Glomerular visceral epithelial cell (primary cell): ENCODE results near the gene PHC2.

Experiments
- DNase-seq: peaks from one replicate; pipeline ENCODE4 v3.0.0-alpha.2; 2016; ENCODE audit errors: extremely low spot score

PHC2 gene

GRCh38 chr1:33371334-33371733, 59.6 kb downstream of the PHC2 start:
- DNase-seq, result no peak

- DNase-seq, result no peak
Observed at GRCh38 chr1:33370827-33371226, 60.1 kb downstream of the PHC2 start.

DNA sequence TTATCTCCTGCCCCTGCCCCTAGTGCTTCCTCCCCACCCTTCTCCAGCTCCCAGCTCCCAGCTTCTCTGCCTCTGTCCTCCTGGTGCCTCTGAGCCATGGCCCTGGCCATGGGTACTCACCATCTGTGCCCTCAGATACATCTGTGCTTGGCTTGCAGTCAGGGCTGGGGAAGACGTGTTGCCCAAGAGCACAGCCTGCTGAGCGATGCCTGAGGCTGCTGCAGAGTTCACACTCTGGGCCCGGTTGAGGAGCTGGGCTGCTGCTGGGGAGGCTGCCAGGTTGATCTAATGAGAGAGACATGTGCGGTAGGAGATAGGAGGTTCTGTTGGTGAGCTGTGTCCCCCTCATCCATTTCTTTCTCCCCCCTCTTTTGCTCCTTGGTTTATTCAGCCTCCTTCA, 60.6 kb downstream of the PHC2 start:
- DNase-seq, result no peak

GRCh38 chr1:33369764-33370163, 61.1 kb downstream of the PHC2 start:
- no peak for DNase-seq

- DNase-seq, result no peak
Observed at GRCh38 chr1:33369081-33369480, 61.8 kb downstream of the PHC2 start.

DNA sequence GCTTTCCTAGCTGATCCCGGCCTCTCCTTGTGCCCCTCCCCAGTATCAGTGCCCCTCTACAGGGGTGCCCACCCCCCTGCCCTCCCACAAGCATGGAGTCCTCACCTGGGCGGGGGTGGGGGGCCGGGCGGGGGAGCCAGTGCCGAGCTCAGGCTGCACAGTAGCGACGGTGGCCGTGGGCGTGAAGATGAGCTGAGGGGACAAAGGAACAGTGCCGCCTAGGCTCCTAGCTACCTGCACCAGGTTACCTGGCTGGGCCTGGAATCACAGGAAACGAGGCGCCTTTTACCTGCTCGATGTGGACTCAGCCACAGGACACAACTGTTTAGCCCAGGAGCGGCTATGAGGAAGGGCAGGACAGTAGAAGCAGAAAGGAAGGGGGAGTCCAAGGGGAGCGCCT, 62.5 kb downstream of the PHC2 start:
- no peak for DNase-seq

DNA sequence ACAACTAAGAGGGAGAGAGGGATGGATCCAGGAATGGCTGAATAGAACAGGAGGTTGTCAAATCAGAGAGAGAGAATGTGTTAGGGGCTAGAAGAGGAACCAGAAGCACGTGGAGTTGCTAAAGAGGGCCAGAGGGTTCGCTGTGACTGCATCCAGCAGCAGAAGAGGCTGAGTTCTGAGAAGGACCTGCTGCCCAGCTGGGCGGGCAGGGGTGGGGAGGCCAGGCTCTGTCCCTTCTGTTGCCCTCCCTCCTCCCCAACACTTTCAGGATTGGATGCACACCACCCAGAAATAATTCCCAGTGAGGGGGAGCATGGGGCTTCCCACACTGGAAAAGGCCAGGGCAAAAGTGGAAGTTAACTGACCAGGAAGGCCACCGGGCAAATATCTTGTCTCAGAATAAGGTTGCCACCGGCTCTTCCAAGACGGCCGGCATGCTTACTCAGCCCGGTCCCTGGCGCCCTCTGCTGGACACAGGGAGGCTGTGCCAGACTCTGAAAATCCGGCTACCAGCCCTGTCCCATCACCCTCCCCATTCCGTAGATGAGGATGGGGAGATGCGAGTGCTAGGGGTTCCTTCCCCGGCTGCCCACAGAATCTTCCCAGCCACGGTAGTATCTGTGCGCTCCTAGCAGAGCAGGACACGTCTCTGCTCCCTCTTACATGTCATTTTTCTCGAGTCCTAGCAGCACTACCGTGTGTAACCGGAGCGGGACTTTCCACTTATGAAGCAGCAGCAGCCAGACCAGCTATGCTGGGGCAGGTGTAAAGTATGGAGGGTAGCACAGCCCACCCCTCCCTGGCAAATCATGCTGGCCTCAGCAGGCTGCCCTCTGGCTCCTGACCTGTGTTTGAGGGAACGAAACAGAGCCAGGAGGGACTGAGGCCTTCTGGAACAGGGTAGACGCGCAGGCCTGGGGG, 63.1 kb downstream of the PHC2 start:
- peak; percentile 80 for DNase-seq

DNA sequence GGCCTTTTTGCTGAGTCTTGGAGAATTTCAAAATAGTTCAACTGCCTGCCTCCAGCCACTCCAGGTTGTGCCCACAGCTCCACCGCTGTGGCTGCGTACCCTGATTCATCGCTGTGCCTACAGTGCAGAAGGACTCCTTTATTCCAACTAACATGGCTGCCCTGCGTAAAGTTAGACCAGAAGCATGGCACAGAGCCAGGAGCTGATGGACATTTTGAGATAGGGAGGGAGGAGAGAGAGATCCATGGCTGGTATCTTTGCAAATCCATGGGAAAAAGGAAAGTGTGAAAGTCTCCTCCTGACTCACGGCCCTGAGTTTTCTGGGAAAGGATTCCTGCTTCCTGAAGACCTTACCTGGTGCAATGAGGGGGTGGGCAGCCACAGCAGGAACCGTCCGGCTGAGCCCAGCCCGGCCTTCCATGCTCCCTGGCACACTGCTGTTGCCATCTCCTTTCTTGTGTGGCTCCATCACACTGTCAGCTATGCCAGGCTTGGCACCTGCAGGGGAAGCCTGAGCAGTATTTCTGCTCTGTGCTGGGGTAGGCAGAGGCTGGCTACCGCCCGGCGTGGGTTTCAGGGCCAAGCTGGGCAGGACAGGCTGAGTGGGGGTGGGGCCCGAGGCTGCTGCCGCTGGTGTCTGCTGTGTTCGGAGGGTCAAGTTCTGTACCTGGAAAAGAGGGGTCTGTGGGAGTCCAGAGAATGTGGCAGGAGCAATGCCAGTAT, 64.0 kb downstream of the PHC2 start:
- no peak for DNase-seq

- DNase-seq, result peak; percentile 79
Observed at GRCh38 chr1:33365560-33365997, 65.3 kb downstream of the PHC2 start.

GRCh38 chr1:33364565-33364918, 66.4 kb downstream of the PHC2 start:
- DNase-seq, result no peak

GRCh38 chr1:33363470-33363861, 67.4 kb downstream of the PHC2 start:
- DNase-seq, result no peak

DNA sequence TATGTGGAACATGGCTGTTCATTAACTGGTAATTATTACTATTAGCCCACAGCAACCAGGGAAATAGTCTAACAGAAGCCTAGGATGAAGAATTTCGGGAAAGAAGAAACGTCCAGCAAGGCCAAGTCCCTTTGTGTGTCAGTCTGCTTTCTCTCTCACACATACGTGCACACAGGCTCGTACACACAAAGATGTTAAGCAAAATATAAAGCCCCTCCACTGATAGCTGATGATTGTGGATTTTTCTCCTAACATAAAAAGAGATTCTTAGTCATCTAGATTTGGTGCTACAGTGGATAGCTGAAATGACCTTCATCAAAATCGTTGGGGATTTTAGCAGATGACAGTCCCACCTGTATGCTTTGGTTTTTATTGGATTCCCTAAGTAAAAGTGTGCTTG, 67.9 kb downstream of the PHC2 start:
- DNase-seq, result no peak

DNA sequence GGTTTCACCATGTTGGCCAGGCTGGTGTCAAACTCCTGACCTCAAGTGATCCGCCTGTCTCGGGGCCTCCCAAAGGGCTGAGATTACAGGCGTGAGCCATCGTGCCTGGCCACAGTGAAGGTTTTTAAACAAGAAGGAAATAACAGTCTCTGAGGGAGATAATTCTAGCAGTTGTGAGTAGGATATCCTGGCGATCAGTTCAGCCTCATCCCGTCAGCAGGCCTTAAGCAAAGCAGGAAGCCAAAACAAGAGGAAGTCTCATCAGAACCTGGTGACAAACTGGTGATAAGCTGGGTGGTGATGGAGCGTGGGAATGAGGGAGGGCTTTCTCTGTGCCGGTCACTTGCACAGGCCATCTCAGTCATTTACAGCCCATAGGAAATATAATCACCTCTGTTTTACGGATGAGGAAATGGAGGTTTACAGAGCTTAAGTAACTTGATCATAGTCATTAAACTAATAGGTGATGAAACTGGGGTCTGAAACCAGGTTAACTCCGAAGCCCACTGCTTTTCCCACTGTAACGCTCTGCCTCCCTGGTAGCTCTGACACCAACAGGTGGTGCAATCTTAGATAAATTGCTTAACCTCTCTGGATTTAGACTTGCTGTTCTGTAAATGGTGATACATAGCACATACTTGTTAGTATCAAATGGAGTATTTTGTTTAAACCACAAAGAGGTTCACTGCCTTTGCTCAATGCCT, 69.2 kb downstream of the PHC2 start:
- no peak for DNase-seq

DNA sequence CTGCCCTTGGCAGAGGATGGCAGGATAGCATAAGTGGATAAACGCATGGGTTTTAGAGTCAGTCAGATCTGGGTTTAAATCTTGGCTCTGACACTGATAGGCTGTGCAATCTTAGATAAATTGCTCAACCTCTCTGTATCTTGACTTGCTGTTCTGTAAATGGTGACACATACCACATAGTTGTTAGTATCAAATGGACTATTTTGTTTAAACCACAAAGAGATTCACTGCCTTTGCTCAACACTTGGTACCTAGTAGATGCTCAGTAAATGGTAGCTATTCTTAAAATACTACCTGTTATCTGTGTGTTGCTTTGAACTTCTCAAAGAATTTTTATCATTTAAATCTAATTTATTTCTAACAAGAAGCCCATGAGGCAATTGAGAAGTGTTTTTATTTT, 70.5 kb downstream of the PHC2 start:
- DNase-seq, result no peak

GRCh38 chr1:33359931-33360330, 71.0 kb downstream of the PHC2 start:
- no peak for DNase-seq

DNA sequence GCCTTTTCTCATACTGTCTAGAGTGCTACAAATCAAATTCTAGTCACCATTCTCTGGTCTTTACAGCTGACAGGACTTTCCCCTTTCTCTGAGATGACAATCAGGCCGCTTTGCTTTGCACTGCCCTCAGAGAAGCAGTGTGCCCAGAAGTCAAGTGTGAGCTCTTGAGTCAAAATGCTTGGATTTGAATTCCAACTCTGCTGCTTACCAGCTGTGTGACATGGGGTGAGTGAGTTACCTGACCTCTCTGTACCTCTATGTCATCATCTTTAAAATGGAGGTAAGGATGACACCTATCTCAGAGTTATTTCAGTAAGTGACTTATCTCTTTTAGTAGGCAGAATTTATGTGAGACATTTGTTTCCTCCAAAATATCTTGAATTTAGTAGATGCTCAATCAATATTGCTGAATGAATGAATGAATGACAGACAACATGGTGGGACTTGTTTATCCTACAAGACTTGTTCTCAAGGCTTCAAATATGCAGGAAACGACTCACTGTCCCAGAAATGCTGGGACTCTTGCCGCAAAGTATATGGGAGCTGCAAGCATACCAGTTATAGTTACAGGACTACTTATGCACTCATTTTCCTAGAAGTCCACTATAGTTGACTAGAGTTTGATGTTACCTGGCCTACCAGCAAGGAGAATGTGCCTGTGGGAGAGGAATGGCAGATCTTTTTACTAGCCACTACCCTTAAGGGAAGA, 71.9 kb downstream of the PHC2 start:
- no peak for DNase-seq

DNA sequence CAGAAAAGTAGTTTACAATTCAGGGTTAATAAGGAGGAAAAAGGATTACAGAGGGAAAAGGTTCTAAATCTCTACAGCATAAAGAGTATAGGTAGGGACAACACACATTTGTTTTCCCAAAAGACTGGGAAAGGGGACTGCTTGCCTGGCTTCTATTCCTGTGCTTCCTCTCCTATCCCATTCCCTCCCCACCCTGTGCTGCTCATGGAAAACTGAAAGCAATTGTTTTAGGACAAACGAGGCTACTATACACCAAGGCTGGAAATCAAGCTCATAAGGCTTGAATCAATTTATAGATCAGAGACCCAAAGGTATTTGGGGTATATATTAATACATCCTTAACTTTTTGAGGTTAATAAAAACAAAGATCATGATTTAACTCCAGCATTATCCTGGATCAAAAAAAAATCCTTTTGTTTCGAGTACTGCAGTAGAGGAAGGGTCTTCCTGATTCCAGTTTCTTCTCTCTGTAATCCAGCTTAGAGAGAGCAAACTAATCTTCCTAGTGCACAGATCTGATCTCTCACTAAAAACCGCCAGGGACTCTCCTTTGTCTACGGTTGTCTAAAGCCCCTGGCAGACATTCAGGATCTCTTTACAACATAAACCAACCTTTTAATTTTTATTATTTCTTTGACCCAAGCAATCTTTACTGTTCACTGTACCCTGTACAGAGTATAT, 72.6 kb downstream of the PHC2 start:
- no peak for DNase-seq

GRCh38 chr1:33357099-33357498, 73.8 kb downstream of the PHC2 start:
- no peak for DNase-seq

GRCh38 chr1:33354707-33355316, 76.1 kb downstream of the PHC2 start:
- no peak for DNase-seq

DNA sequence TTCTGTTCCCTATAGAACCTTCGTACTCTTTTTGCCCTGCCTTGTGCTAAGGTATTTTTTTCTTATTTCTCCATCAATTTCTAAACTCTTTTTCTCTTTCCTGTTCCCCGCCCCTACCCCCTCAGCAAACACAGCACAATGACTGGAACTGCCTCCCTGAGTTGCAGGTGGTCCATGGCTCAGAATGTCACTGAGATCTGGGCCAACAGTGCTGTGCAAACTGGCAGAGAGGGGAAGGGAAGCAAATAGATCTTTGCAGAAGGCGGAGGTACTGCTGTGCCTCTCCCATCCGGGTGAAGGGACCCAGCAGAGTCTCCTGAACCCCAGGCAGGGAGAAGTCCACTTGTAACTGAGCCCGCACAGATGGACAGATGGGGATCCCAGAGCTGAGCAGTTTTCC, 77.4 kb downstream of the PHC2 start:
- DNase-seq, result no peak

DNA sequence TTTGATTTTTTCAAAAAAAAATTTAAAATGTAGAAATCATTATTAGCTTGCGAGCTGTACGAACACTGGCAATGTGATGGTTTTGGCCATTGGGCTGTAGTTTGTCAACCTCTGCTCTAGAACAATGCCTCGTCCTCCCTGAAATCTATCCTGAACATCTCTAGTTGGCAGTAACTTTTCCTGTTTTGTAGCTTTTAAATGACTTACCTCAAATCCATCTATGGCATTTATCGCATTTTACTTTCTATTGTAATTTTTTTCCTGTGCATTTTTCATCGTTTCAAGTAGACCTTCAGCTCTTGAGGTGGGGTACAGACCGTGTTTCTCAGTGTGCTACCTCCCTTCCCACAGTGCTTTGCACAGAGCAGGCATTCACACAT, 79.6 kb downstream of the PHC2 start:
- DNase-seq, result no peak
